ENCODE results near the gene IGFBP1.

DNA sequence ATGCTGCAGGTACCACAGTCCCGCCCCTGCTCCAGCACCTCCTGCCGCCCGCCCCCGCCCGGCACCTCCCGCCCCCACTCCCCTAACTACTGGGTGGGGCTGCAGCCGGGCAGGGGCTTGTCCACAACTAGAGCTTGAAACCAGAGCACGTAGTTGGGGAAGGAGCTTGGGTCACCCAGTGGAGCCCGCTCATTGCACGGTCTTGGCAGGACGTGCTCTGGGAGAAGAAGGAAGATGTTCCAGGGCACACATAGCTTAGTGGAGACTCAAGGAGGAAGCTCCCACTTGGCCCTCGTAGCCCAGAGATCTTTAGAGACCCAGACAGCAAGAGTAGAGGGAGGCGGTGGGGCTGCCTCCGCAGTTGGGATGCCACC is 692 bp downstream of the IGFBP1 start:
- TF ChIP-seq, protein P1, sequence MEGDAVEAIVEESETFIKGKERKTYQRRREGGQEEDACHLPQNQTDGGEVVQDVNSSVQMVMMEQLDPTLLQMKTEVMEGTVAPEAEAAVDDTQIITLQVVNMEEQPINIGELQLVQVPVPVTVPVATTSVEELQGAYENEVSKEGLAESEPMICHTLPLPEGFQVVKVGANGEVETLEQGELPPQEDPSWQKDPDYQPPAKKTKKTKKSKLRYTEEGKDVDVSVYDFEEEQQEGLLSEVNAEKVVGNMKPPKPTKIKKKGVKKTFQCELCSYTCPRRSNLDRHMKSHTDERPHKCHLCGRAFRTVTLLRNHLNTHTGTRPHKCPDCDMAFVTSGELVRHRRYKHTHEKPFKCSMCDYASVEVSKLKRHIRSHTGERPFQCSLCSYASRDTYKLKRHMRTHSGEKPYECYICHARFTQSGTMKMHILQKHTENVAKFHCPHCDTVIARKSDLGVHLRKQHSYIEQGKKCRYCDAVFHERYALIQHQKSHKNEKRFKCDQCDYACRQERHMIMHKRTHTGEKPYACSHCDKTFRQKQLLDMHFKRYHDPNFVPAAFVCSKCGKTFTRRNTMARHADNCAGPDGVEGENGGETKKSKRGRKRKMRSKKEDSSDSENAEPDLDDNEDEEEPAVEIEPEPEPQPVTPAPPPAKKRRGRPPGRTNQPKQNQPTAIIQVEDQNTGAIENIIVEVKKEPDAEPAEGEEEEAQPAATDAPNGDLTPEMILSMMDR (IDR thresholded peaks at IDR 0.05) = no peak
- TF ChIP-seq POLR2A (IDR thresholded peaks at IDR 0.05) = no peak
- no peak for TF ChIP-seq POLR2AphosphoS5 (IDR thresholded peaks at IDR 0.05)

Measured in prostate gland (tissue), 2 donors.